GM12865 (cell line): Measurements from ENCODE around the gene SYNPO.

Experiments
- DNase-seq: peaks from one replicate; pipeline ENCODE4 v3.0.0; 2010; ENCODE audit warnings: low read depth
- H3K4me3 ChIP-seq: 2 replicates; pipeline ENCODE4 v1.5.1; 2011; ENCODE audit warnings: mild to moderate bottlenecking, low read depth, low read length, control low read depth
- CTCF ChIP-seq: IDR thresholded peaks from 2 replicates; pipeline ENCODE4 v1.5.1; 2011; ENCODE audit warnings: low read length, control low read depth, low read depth, inconsistent platforms; ENCODE audit not compliant: insufficient read depth; ENCODE audit errors: missing control alignments

The SYNPO gene

DNA sequence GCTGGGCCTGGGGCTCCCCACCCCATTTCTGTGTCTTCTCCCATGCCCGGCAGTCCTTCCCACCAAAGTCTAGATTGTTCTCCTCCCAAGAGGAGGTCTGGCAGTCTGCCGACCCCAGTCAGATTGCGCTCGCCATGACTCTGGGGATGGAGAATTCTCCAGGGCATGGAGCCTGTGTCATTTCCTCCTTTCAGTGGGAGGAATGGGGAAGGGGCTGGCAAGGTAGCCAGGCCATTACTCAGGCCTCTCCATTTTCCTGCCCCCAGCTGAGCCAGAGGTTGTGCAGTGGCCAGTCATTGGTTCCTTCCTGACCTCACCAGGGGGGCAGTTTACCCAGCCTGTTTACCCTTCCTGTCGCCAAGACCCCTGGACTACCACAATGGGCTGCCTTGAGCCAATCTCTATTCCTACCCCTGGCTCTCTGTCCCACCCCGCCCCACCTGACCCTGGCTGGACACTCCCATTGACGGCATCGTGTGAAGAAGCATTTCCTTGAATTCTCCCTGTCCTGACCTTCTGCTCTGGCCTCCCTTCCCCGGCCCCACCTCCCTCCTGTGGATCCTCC is 628 bp downstream of the SYNPO start:
- H3K4me3 ChIP-seq = no peak overlapping the region
- DNase-seq = no peak
- TF ChIP-seq CTCF = no peak

DNA sequence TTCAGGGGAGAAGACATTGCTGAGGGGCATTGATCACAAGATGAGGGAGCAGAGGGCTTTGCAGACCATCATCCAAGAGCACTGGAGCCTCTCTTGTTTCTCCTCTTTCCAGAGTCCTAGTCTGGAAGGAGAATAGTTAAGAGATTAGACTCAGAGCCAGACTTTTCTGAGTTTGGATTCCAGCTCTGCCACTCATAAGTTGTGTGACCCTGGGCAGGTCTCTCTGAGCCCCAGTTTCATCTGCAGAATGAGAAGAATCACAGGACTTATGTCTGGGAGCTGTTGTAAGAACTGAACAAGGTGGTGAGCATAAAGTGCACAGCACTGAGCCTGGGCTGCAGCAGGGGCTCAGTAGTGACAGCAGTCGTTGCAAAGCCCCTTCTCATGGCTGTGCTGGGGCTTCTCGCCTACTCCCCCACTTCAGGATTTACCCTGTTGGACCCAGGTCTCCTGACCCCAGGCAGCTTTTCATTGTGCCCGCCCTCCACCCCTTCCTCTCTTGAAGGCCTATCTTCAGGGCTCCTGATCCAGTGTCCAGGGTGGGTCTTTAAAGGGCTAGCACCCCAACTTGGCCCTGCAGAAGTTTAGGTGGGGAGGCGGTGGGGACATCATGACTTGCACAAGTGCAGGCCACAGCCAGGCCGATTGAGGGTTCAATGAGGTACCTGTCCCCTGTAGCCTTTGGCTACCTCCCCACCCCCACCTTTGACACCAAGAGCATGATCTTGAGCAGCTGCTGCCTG is 1.5 kb downstream of the SYNPO start:
- DNase-seq = no peak
- no peak overlapping the region for H3K4me3 ChIP-seq
- TF ChIP-seq CTCF = no peak

DNA sequence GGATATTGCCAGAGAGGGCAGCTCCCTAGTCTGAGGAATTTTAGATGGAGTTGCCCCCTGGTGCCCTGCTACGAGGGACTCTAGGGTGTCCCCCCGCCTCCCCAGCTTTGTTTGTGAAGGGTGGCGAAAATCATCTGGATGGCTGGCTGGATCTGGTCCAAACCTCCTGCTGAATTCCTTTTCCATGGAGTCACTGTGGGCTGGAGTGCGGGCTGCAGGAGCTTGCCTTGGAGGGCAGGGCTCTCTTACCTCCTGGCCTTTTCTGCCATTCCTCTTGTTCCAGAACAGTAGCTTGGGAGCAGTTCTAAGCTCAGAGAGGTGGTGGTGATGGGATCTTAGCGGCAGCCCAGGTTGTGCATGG is 2.1 kb downstream of the SYNPO start:
- H3K4me3 ChIP-seq = no peak overlapping the region
- no peak for TF ChIP-seq CTCF
- DNase-seq = no peak

DNA sequence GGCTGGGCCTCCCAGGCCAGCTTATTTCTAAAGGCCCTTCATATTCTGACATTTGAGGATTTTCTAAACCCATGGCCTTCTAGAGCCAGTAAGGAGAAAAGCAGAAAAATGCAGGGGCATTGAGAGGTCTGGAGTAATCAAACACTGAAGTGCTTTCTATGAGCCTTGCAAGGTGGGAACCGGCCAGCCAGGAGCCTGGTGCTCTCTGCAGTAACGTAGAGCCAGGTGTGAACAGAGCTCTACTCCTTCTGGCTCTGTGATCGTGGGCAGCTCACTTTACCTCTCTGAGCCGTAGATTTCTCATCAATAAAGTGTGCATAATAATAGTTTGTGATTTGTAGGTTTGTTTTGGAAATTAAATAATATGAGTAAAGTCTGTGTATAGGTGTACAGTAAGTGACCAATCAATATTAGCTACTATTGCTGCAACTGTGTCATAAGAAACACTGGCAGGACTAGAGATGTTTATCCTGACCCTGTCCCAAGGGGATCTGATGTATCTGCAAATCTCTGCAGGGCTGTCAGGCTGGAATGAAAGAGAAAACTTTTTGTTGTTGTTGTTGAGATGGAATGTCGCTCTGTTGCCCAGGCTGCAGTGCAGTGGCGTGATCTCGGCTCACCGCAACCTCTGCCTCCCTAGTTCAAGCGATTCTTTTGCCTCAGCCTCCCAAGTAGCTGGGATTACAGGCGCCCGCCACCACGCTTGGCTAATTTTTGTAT is 2.7 kb downstream of the SYNPO start:
- H3K4me3 ChIP-seq = no peak overlapping the region
- no peak for TF ChIP-seq CTCF
- DNase-seq = no peak

DNA sequence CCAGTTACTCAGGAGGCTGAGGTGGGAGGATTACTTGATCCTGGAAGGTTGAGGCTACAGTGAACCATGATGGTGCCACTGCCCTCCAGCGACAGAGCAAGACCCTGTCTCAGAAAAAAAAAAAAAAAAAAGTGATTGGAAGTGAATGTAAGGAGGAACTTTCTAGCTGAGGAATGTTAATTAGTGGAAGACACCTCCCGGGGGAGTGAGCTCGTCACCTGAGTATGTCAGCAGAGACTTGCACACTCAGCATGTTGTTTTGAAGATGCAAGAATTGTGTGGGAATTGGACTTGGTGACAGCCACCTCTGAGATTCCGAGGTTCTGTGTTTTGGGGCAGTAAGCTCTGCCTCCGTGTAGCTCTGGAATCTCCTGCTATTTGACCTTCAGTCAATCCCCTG is 3.6 kb downstream of the SYNPO start:
- H3K4me3 ChIP-seq = no peak overlapping the region
- no peak for TF ChIP-seq CTCF
- DNase-seq = no peak

GRCh38 chr5:150644514-150644913 is 4.1 kb downstream of the SYNPO start:
- no peak overlapping the region for H3K4me3 ChIP-seq
- no peak for DNase-seq
- TF ChIP-seq CTCF = no peak
